ENCODE measurements around the gene TPSAB1. TPM values are rescaled to one million over a fixed set of nuclear protein-coding genes. Genes with fewer than 3 reads are reported as not detected.
"Not testable (repeated sequence)": the region's sequence is repeated elsewhere in the genome, so short reads cannot be mapped to it uniquely, and the experiment has no call there.

The TPSAB1 gene
- polyA plus RNA-seq, 4 donors: 0.09 to 0.36 (median 0.25) TPM; not detected in 1

- not testable (repeated sequence) for DNase-seq (ENCODE audit: low read depth in 4 of 4, low spot score in 3 of 4)
These were observed 3.7 kb downstream of the TPSAB1 start for GRCh38 chr16:1243907-1244850.

- no peak for DNase-seq (ENCODE audit: low read depth in 4 of 4, low spot score in 3 of 4)
These were observed 4.4 kb downstream of the TPSAB1 start for GRCh38 chr16:1244881-1245280.

- DNase-seq (ENCODE audit: low read depth in 4 of 4, low spot score in 3 of 4): no peak
These were observed 5.0 kb downstream of the TPSAB1 start for GRCh38 chr16:1245452-1246020.

- not testable (repeated sequence) for DNase-seq (ENCODE audit: low read depth in 4 of 4, low spot score in 3 of 4)
These were observed 7.5 kb downstream of the TPSAB1 start for GRCh38 chr16:1247903-1248537.

- not testable (repeated sequence) for DNase-seq (ENCODE audit: low read depth in 4 of 4, low spot score in 3 of 4)
These were observed 8.7 kb downstream of the TPSAB1 start for GRCh38 chr16:1249031-1249755.

GRCh38 chr16:1253701-1254364 lies 13.3 kb downstream of the TPSAB1 start:
- DNase-seq (ENCODE audit: low read depth in 4 of 4, low spot score in 3 of 4): not testable (repeated sequence)

- not testable (repeated sequence) for DNase-seq (ENCODE audit: low read depth in 4 of 4, low spot score in 3 of 4)
These were observed 14.3 kb downstream of the TPSAB1 start for GRCh38 chr16:1254821-1255220.

GRCh38 chr16:1255276-1256122 lies 15.0 kb downstream of the TPSAB1 start, which contains the start of gene TPSD1:
TSS of gene TPSD1 (plus strand) at chr16:1256069. CDS start at chr16:1256281, 212 bp downstream.
- DNase-seq (ENCODE audit: low read depth in 4 of 4, low spot score in 3 of 4): not testable (repeated sequence)

GRCh38 chr16:1256296-1256873 lies 15.9 kb downstream of the TPSAB1 start:
- not testable (repeated sequence) for DNase-seq (ENCODE audit: low read depth in 4 of 4, low spot score in 3 of 4)

- DNase-seq (ENCODE audit: low read depth in 4 of 4, low spot score in 3 of 4): no peak
These were observed 16.4 kb downstream of the TPSAB1 start for GRCh38 chr16:1256874-1257322.

- DNase-seq (ENCODE audit: low read depth in 4 of 4, low spot score in 3 of 4): no peak
These were observed 17.2 kb downstream of the TPSAB1 start for GRCh38 chr16:1257561-1258224.

- DNase-seq (ENCODE audit: low read depth in 4 of 4, low spot score in 3 of 4): no peak
These were observed 17.7 kb downstream of the TPSAB1 start for GRCh38 chr16:1258225-1258600.

- DNase-seq (ENCODE audit: low read depth in 4 of 4, low spot score in 3 of 4): no peak
These were observed 18.6 kb downstream of the TPSAB1 start for GRCh38 chr16:1258906-1259759.

- no peak for DNase-seq (ENCODE audit: low read depth in 4 of 4, low spot score in 3 of 4)
These were observed 19.2 kb downstream of the TPSAB1 start for GRCh38 chr16:1259760-1260068.

- no peak for DNase-seq (ENCODE audit: low read depth in 4 of 4, low spot score in 3 of 4)
These were observed 19.7 kb downstream of the TPSAB1 start for GRCh38 chr16:1260101-1260680.

- no peak for DNase-seq (ENCODE audit: low read depth in 4 of 4, low spot score in 3 of 4)
These were observed 20.8 kb downstream of the TPSAB1 start for GRCh38 chr16:1261131-1261892.

Data from right renal pelvis (tissue), 4 donors.